ENCODE data around the gene CD14. TPM values are rescaled to one million over a fixed set of nuclear protein-coding genes. Genes with fewer than 3 reads are reported as not detected.

Gene CD14
- total and polyA plus RNA-seq, 2 experiments from 2014 or later: 0.45 to 2.3 TPM

GRCh38 chr5:140622301-140622700 lies 10.7 kb downstream of the CD14 start:
- WGBS (ENCODE audit: low lambda C conversion rate, missing lambda C conversion rate): 86% methylated on average over 3 of the region's 3 CpGs

GRCh38 chr5:140611020-140611521 lies 21.9 kb downstream of the CD14 start:
- no peak overlapping the region for H2AFZ ChIP-seq
- H3K4me3 ChIP-seq: no peak overlapping the region
- H3K27me3 ChIP-seq: no peaks in the 10 kb centered on the region
- H3K9me3 ChIP-seq (ENCODE audit: low read depth): no peaks in the 10 kb centered on the region
- no peak overlapping the region for H3K4me2 ChIP-seq
- no peak for DNase-seq (ENCODE audit: low spot score)
- TF ChIP-seq EZH2phosphoT487 (IDR thresholded peaks at IDR 0.05; ENCODE audit: low read depth, severe bottlenecking, unreplicated experiment) (no peak), EZH2 (IDR thresholded peaks at IDR 0.05; ENCODE audit: borderline replicate concordance) (no peak), CTCF (IDR thresholded peaks at IDR 0.05; ENCODE audit: poor library complexity) (no peak)
- no peaks in the 10 kb centered on the region for H3K36me3 ChIP-seq (replicated peaks; ENCODE audit: insufficient read depth, low read depth)
- H3K9me2 ChIP-seq (replicated peaks; ENCODE audit: insufficient read depth): no peaks in the 10 kb centered on the region
- H3K79me2 ChIP-seq: no peaks in the 10 kb centered on the region
- no peaks in the 10 kb centered on the region for H3K4me1 ChIP-seq (ENCODE audit: insufficient read depth)
- WGBS (ENCODE audit: low lambda C conversion rate, missing lambda C conversion rate): 52% methylated on average over 2 of the region's 2 CpGs
- no peak overlapping the region for H3K27ac ChIP-seq
- no peaks in the 10 kb centered on the region for H4K20me1 ChIP-seq (ENCODE audit: insufficient read depth, poor library complexity, severe bottlenecking)

More at GRCh38 chr5:140622301-140622700, 10.7 kb downstream of the CD14 start:
- H3K4me2 ChIP-seq: no peak overlapping the region
- no peaks in the 10 kb centered on the region for H3K36me3 ChIP-seq (replicated peaks; ENCODE audit: insufficient read depth, low read depth)
- no peak overlapping the region for H2AFZ ChIP-seq
- DNase-seq (ENCODE audit: low spot score): no peak
- H3K27ac ChIP-seq: no peak overlapping the region
- H3K9me2 ChIP-seq (replicated peaks; ENCODE audit: insufficient read depth): no peaks in the 10 kb centered on the region
- no peaks in the 10 kb centered on the region for H3K27me3 ChIP-seq
- no peak overlapping the region for H3K4me3 ChIP-seq
- H3K79me2 ChIP-seq: no peaks in the 10 kb centered on the region
- TF ChIP-seq CTCF (IDR thresholded peaks at IDR 0.05; ENCODE audit: poor library complexity): no peak
- TF ChIP-seq EZH2 (IDR thresholded peaks at IDR 0.05; ENCODE audit: borderline replicate concordance): no peak
- no peak for TF ChIP-seq EZH2phosphoT487 (IDR thresholded peaks at IDR 0.05; ENCODE audit: low read depth, severe bottlenecking, unreplicated experiment)
- H3K4me1 ChIP-seq (ENCODE audit: insufficient read depth): no peaks in the 10 kb centered on the region
- no peaks in the 10 kb centered on the region for H3K9me3 ChIP-seq (ENCODE audit: low read depth)
- H4K20me1 ChIP-seq (ENCODE audit: insufficient read depth, poor library complexity, severe bottlenecking): no peaks in the 10 kb centered on the region

GRCh38 chr5:140609126-140609525 lies 23.8 kb downstream of the CD14 start:
- Histone ChIP-seq H3K36me3 (replicated peaks; ENCODE audit: insufficient read depth, low read depth) (no peaks in the 10 kb centered on the region), H3K4me2 (no peak overlapping the region), H3K4me3 (no peak overlapping the region), H3K9me2 (replicated peaks; ENCODE audit: insufficient read depth) (no peaks in the 10 kb centered on the region), H3K79me2 (no peaks in the 10 kb centered on the region), H4K20me1 (ENCODE audit: insufficient read depth, poor library complexity, severe bottlenecking) (no peaks in the 10 kb centered on the region), H2AFZ (no peak overlapping the region), H3K27me3 (no peaks in the 10 kb centered on the region), H3K9me3 (ENCODE audit: low read depth) (no peaks in the 10 kb centered on the region), H3K4me1 (ENCODE audit: insufficient read depth) (no peaks in the 10 kb centered on the region), H3K27ac (no peak overlapping the region)
- TF ChIP-seq EZH2phosphoT487 (IDR thresholded peaks at IDR 0.05; ENCODE audit: low read depth, severe bottlenecking, unreplicated experiment) (no peak), CTCF (IDR thresholded peaks at IDR 0.05; ENCODE audit: poor library complexity) (no peak), EZH2 (IDR thresholded peaks at IDR 0.05; ENCODE audit: borderline replicate concordance) (no peak)
- 79% methylated on average over 4 of the region's 4 CpGs for WGBS (ENCODE audit: low lambda C conversion rate, missing lambda C conversion rate)
- no peak for DNase-seq (ENCODE audit: low spot score)

GRCh38 chr5:140608722-140609121 lies 24.3 kb downstream of the CD14 start:
- no peak for DNase-seq (ENCODE audit: low spot score)
- H3K27ac ChIP-seq: no peak overlapping the region

More at GRCh38 chr5:140608722-140609121, 24.3 kb downstream of the CD14 start:
- no peaks in the 10 kb centered on the region for H4K20me1 ChIP-seq (ENCODE audit: insufficient read depth, poor library complexity, severe bottlenecking)
- H3K9me2 ChIP-seq (replicated peaks; ENCODE audit: insufficient read depth): no peaks in the 10 kb centered on the region
- H3K4me1 ChIP-seq (ENCODE audit: insufficient read depth): no peaks in the 10 kb centered on the region
- no peaks in the 10 kb centered on the region for H3K36me3 ChIP-seq (replicated peaks; ENCODE audit: insufficient read depth, low read depth)
- no peak overlapping the region for H2AFZ ChIP-seq
- no peak for TF ChIP-seq EZH2 (IDR thresholded peaks at IDR 0.05; ENCODE audit: borderline replicate concordance)
- no peak for TF ChIP-seq CTCF (IDR thresholded peaks at IDR 0.05; ENCODE audit: poor library complexity)
- no peak for TF ChIP-seq EZH2phosphoT487 (IDR thresholded peaks at IDR 0.05; ENCODE audit: low read depth, severe bottlenecking, unreplicated experiment)
- no peaks in the 10 kb centered on the region for H3K9me3 ChIP-seq (ENCODE audit: low read depth)
- no peaks in the 10 kb centered on the region for H3K79me2 ChIP-seq
- no peak overlapping the region for H3K4me2 ChIP-seq
- H3K27me3 ChIP-seq: no peaks in the 10 kb centered on the region
- no peak overlapping the region for H3K4me3 ChIP-seq
